Measurements from ENCODE around the gene WASL.

GRCh38 chr7:123681561-123681960 lies 67.2 kb downstream of the WASL start:
- TF ChIP-seq EP300 (IDR thresholded peaks at IDR 0.05) (no peak), CTCF (IDR thresholded peaks at IDR 0.05) (no peak), POLR2A (IDR thresholded peaks at IDR 0.05; ENCODE audit: low read depth) (no peak)
